Fibroblast of villous mesenchyme (primary cell): Measurements from ENCODE around the gene NBEA. TPM values are rescaled to one million over a fixed set of nuclear protein-coding genes. Genes with fewer than 3 reads are reported as not detected.

Experiments
- DNase-seq: peaks from one replicate; pipeline ENCODE4 v3.0.0-alpha.2; 2010; ENCODE audit warnings: low read depth
- H3K4me3 ChIP-seq: 2 replicates; pipeline ENCODE4 v1.5.1; 2011; ENCODE audit warnings: low read depth, mild to moderate bottlenecking, low read length
- CTCF ChIP-seq: IDR thresholded peaks from 2 replicates; pipeline ENCODE4 v1.5.1; 2012; ENCODE audit warnings: low read depth, mild to moderate bottlenecking, low read length; ENCODE audit not compliant: insufficient read depth
- total RNA-seq: library from RNA; depleted of rRNA; stranded (reverse); fragments of >200 nt; gene quantifications from 2 replicates; pipeline ENCODE4 v1.2.3, GENCODE V29; 2012

The NBEA gene
- total RNA-seq, 1 donor = 9.5 TPM

GRCh38 chr13:35548790-35549189, 606.7 kb downstream of the NBEA start:
- no peak overlapping the region for H3K4me3 ChIP-seq
- no peak for DNase-seq
- TF ChIP-seq CTCF = no peak

DNA sequence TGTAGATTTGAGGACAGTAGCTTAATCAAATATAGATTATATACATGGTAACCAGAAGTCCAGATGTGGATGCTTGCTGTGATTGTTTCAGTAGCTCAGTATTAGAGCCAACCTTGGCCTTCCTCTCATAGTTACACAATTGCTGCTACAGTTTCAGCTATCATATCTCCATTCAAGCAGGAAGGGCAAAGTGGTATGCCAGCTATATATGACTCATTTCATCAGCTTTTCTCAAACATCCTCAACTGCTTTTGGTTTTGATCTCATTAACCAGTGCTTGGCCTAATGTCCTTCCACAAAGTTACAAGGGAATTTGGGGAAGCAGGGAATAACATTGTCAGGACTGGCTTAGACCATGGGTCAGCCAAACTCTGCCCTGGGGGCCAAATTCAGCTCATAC, 607.4 kb downstream of the NBEA start:
- H3K4me3 ChIP-seq = no peak overlapping the region
- no peak for TF ChIP-seq CTCF
- DNase-seq = peak; percentile 8

GRCh38 chr13:35552172-35552844, 610.2 kb downstream of the NBEA start:
- TF ChIP-seq CTCF = no peak
- DNase-seq = no peak
- H3K4me3 ChIP-seq = no peak overlapping the region

DNA sequence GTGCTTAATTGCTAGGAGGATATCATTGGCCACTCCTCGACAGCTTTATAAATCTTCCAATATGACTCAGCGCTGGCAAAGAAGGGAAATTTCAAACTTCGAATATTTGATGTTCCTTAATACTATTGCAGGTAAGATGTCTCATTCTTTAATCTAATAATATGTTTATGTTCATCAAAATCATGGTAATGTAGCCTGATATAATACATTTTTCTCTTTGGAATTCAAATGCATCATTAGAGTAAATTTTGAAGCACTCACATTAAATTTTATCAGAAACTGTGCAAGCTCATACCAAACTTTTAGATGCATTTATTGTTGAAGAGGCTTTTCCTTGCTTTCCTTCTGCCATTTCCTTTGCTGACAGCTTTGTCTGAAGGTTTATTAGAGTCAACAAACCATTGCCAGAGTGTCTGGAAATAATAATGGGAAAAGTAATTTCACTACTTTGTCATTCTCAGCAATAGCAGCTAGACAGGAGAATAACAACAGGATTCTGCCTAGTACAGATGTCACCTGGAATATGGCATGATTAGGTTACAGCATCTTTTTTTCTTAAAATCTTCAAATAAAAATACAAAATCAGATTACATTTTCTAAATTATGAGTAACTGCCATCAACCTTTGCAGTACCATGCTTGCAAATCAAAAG, 613.0 kb downstream of the NBEA start:
- no peak for TF ChIP-seq CTCF
- H3K4me3 ChIP-seq = no peak overlapping the region
- DNase-seq = no peak

GRCh38 chr13:35557475-35557874, 615.4 kb downstream of the NBEA start:
- H3K4me3 ChIP-seq = no peak overlapping the region
- TF ChIP-seq CTCF = no peak
- no peak for DNase-seq

GRCh38 chr13:35561540-35561939, 619.5 kb downstream of the NBEA start:
- TF ChIP-seq CTCF = no peak
- DNase-seq = no peak
- H3K4me3 ChIP-seq = no peak overlapping the region
